OCI-M2 (cell line): ENCODE measurements around the gene AP1S1.
"Not testable (repeated sequence)": the region's sequence is repeated elsewhere in the genome, so short reads cannot be mapped to it uniquely, and the experiment has no call there.

Source experiments
- DNase-seq: peaks from one replicate; lab custom pipeline; 2025; ENCODE audit not compliant: unreplicated experiment; lab: John Stamatoyannopoulos, UW

AP1S1 gene

DNA sequence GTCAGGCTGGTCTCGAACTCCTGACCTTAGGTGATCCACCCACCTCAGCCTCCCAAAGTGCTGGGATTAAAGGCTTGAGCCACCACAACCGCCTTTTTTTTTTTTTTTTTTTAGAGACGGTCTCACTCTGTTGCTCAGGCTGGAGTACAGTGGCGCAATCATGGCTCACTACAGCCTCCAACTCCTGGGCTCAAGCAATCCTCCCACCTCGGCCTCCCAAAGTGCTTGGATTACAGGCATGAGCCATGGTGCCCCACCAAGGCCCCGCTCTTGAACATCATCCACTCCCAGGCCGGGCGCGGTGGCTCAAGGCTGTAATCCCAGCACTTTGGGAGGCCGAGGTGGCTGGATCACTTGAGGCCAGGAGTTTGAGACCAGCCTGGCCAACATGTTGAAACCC is 45.2 kb downstream of the AP1S1 start:
- not testable (repeated sequence) for DNase-seq

- DNase-seq: no peak
Observed at GRCh38 chr7:101200504-101200861, 46.2 kb downstream of the AP1S1 start.

- DNase-seq: no peak
Observed at GRCh38 chr7:101200862-101201599, 46.8 kb downstream of the AP1S1 start, which contains the start of gene MOGAT3. Gene MOGAT3 (minus strand): TSS chr7:101201036. CDS start chr7:101200854, 182 bp downstream.

- DNase-seq: no peak
Observed at GRCh38 chr7:101201695-101202602, 47.7 kb downstream of the AP1S1 start.

GRCh38 chr7:101202603-101202918 is 48.3 kb downstream of the AP1S1 start:
- no peak for DNase-seq

DNA sequence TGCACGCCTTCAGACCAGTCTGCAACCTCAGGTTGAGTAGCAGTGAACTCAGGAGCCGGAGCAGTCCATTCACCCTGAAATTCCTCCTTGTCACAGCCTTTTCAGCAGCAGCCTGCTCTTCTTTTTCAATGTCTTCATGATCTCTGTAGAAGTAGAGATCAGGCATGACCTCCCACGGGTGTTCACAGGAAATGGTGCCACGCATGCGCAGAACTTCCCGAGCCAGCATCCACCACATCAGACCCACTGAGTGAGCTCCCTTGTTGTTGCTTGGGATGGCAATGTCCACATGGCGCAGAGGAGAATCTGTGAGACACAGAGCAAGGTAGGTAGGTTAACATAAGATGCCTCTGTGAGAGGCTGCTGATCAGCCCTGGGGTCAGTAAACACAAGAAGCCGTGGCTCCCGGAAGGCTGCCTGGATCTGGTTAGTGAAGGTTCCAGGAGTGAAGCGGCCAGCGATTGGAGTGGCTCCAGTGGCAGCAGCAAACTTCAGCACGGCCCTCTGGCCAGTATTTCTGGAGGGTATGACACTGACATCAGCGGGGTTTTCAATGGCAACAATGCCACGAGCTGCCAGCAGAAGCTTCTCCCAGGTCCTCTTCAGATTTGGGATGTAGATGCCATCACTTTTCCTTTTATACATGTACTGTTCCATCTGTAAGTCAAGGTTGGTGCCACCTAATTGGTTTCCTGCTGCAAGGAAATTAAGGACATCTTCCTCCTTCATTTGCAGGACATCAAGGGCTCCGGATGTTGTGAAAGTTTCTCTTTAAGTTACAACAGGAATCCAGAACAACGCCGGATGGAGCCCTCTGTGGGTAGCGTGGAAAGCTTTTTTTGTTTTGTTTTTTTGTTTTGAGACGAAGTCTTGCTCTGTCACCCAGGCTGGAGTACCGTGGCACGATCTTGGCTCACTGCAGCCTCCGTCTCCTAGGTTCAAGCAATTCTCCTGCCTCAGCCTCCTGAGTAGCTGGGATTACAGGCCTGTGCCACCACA is 49.8 kb downstream of the AP1S1 start:
- not testable (repeated sequence) for DNase-seq

DNA sequence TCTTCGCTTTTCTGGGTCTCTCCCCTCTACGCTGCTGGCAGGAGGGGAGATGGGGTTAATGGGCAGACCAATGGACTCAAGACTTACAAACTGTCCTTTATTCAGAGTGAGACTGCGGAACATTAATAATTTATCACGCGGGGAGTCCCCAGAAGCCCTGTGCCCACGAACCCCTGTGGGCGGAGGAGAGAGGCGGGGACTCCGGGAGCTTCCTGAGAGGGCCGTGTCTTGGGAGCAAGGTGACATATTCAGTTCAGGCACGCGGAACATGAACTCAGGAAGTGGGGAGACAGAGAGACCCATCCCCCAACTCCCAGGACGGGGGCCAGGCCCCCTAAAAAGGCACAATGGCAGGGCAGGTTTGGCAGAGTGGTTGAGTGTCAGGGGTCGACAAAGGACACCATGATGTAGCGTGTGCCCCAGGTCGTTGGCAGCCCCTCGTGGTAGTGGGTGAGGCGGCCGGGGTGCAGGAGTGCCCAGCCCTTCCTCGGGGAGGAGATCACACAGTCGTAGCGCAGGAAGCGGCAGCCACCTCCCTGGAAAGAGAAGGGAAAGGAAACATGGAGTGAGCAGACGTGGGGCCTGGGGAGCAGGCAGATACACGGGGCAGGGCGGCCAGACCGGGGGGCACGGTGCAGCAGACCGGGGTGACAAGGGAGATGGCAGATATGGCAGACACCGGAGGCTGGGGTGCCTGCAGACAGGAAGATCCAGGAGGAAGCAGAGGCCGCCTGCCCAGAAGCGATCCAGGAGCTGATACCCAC is 51.8 kb downstream of the AP1S1 start:
- DNase-seq: no peak

DNA sequence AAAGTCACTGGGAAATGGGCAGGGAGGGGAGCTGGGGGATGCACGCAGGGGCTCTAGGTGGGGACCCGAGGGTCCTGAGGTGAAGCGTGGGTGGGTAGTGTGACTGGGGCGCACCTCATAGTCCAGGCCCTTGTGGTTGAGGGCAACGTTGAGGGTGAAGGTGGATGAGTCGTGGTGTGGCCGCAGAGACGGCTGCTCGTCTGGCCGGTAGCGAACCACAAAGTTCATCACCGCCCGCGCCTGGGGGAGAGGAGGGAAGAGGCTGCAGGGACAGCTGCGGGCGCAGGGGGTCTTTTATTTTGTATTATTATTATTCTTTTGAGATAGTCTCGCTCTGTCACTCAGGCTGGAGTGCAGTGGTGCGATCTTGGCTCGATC is 52.4 kb downstream of the AP1S1 start:
- no peak for DNase-seq

DNA sequence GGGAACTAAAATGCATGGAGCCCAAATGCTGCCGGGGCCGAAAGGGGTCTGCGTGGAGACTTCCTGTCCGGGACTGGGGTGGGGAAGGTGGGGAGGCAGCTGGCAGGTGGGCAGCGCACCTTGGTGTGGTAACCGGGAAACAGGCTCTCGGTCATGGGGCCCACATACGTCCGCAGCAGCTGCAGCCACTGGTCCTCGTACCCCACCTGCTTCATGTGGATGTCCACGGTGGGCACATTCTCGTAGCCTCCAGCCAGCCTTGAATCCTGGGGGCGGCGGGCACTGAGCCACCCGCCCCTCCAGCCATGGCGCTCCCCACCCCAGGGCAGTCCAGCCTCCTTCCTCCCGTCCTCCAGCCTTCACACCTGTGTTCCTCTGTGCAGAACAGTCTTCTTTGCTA is 53.2 kb downstream of the AP1S1 start:
- no peak for DNase-seq

GRCh38 chr7:101208794-101209193 is 54.5 kb downstream of the AP1S1 start:
- no peak for DNase-seq

DNA sequence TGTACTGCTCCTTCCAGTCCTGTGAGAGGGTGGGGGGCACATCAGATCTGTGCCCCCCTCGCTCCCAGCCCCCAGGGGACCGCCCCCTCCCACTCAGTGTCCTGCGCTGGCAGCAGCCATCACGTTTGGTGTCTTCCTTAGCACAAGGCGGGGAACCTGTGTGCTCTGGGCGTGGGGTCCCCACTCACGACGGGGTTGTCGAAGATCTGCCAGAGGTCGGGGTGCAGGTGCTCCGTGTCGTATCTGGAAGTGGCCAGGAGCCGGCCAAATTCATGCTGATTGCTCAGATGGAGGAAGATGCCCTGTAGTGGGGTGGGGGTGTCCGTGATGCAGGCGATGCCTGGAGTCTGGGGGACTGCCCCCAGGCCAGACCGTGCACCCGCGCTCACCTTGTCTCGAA is 55.9 kb downstream of the AP1S1 start:
- no peak for DNase-seq
